ENCODE measurements around the gene SUGP1.
"Not testable (repeated sequence)": the region's sequence is repeated elsewhere in the genome, so short reads cannot be mapped to it uniquely, and the experiment has no call there.

Gene SUGP1

DNA sequence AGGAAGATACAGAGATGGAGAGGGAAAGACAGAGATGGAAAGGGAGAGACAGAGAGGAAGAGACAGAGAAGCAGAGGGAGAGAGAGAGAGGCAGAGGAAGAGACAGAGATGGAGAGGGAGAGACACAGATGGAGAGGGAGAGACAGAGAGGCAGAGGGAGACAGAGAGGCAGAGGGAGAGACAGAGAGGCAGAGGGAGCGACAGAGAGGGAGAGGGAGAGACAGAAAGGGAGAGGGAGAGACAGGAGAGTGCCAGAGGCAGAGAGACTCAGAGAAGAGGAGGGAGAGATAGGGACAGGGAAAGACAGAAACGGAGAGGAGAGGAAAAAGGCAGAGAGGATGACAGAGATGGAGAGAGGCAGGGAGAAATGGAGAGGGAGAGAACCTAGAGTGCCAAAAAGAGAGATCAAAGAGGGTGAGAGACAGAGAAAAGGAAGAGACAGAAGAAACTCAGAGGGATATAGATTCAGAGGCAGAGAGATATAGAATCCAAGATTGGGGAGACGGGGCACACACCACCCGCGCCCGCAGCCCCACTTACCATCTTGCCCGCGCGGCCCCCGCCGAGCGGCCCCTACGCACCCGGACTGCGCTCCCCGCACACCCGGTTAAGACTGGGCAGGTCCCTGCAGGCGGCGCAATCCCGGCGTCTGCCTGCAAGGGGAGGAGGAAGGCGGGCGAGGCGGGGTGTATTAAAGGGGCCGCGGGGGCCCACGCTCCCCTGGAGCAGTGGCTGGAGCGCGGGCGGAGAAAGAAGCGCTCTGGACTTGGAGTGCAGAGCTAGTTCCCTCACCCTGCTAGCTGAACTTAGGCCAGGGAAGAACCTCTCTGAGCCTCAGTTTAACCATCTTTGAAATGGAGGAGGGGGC lies 57.9 kb downstream of the SUGP1 start:
- DNase-seq (ENCODE audit: low read depth): no peak

DNA sequence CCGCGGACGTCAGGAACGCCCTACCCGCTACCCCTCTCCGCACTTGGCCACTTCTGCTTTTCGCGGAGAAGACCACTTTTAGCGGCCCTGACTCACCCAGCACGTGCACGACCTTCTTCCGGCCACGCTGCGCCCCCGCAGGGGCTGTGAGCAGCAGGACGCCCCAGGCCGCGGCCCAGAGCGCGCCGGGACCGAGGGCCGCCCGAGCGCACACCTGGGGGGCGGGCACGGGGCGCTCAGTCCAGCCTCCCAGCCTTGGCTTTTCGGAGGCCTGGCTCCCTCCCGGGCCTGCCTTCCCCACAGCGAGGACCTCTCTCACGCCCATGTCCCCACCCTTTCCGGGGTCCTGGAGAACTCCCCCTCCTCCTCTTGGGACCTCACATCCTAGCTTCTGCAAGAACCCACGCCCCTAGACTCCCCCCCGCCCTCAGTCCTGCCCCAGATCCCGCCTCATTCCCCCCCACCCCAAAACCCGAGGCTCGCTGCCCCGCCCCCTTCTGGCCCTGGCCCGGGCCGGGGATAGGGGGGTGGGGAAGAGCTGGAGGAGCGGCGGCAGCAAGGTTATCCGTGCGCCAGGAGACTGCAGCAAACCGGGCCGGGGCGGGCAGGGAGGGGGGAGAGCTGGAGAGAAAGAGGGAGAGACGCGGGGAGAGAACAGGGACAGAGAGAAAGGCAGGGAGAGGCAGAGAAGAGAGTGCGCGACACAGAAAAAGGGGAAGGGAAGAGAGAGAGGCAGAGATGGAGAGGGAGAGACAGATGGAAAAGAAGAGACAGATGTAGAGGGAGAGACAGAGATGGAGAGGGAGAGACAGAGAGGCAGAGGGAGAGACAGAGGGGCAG lies 58.7 kb downstream of the SUGP1 start:
- DNase-seq (ENCODE audit: low read depth): no peak

DNA sequence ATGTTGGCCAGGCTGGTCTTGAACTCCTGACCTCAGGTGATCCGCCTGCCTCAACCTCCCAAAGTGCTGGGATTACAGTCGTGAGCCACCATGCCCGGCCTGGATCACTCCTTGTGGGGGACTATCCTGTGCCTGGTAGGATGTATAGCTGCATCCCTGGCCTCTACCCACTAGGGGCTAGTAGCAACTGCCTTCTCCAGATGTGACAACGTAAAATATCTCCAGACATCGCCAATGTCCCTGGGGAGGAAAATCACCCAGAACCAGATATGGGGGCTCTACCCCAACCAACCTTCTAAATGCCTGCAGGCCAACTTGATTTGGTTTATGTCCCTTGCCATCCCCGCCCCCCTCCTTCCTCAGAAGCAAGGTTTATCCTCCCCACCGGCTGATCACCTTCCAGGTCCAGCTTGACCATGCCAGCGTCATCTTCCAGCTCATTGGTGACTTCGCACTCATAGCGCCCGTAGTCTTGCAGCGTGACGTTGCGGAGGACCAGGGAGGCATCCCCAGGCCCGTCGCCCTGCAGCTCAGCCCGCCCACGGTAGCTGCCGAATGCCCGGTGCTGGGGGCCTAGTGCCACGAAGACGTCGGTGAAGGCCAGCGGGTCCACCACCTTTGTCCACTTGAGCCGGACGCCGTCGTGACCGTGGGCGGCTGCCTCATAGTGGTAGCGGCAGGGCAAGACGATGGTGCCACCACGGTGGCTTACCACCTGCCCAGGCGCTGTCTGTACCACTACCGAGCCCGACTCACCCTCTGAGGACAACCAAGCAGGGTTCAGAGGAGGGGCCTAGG lies 59.7 kb downstream of the SUGP1 start:
- no peak for DNase-seq (ENCODE audit: low read depth)

- DNase-seq (ENCODE audit: low read depth): no peak
These were observed 60.6 kb downstream of the SUGP1 start for GRCh38 chr19:19259741-19260140.

DNA sequence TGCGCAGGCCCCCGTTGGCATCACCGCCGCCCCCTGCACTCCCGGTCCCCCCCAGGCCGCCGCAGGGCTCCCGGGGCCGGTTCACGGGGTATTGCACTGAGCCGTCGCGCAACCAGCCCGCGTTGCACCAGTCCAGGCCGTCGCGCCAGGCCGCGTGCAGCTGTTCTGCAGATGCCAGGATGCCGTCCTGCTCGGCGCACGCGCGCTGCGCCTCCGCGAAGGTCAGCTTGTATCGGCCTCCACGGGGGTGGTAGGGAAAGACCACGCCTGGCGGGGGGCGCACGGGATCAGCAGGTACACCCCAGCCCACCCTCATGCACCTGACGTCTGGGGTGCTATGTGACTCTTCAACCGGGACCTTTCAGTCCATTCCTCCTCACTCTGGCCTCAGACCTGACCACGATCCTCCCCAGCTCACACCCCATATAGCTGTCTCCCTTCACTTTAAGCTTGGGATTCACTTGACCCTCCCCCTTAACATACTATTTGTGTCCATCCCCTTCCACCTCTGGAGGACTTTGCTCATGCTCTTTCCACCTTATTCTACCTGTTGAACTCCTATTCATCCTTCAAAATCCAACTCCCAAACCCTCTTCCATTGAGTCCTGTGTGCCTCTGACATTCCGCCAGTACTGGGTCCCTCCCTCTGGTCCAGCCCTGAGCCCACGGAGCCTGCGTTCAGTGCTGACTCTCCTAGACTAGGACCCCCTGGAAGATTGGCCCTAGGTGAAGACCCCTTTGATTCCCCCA lies 61.5 kb downstream of the SUGP1 start:
- no peak for DNase-seq (ENCODE audit: low read depth)

GRCh38 chr19:19257836-19258588 lies 62.3 kb downstream of the SUGP1 start:
- DNase-seq (ENCODE audit: low read depth): no peak

DNA sequence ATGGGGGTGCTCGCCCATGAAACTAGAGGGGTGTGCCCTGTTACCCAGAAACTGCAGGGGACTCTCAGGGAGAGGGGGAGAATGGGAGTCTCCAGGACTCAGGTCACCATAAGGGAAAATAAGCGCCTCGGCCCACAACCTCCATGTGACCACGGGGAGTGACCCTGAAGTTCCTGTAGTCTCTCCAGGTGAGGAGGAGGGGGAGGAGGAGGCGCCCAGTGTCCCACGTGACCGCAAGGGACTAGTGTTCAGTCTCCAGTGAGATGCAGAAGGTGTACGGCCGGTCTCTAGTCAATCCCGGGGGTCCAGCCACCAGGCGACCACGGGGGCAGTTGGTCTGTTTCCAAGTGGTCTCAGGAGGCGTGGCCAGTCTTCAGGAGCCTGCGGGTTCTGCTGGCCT lies 63.2 kb downstream of the SUGP1 start:
- DNase-seq (ENCODE audit: low read depth): no peak

DNA sequence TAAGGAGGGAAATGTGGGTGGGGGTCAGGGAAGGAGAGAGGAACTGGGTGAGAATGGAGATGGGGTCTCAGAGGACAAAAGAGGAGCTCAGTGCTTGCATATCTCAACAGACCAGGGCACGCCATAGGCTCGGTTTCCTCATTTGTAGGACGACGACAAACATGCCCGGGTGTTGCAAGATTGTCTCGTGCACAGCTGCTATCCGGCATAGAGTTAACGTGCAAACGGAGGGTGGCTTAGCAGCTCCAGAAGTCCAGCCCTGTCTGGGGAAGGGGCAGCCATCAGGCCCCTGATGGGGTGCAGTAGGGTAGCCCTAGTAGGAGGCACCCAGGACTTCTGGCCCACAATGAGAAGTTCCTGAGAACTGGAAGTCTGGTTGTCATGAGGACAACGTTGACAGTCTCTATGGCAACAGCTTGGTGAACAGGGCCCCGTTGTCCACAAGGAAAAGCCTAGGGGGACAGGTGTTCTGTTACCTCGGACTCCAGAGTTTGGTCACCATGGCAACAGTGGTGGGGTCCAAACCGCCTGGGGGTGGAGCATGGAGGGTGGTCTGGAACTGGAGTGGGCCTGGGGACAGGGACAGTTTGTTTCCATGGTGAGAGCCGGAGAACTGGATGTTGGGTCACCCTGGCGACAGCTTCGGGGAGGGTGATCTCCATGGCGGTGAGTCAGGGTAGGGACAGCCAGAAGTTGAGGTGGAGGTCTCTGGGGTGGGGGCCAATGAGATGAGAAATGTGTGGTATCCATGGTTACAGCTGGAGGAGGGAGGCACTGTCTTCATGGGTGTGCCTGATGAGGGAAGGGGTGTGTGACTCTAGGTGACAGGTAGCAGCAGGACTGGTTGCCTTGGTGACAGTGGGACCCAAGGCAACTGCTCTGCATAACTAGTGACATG lies 64.0 kb downstream of the SUGP1 start:
- no peak for DNase-seq (ENCODE audit: low read depth)

- DNase-seq (ENCODE audit: low read depth): not testable (repeated sequence)
These were observed 66.9 kb downstream of the SUGP1 start for GRCh38 chr19:19253409-19253808.

DNA sequence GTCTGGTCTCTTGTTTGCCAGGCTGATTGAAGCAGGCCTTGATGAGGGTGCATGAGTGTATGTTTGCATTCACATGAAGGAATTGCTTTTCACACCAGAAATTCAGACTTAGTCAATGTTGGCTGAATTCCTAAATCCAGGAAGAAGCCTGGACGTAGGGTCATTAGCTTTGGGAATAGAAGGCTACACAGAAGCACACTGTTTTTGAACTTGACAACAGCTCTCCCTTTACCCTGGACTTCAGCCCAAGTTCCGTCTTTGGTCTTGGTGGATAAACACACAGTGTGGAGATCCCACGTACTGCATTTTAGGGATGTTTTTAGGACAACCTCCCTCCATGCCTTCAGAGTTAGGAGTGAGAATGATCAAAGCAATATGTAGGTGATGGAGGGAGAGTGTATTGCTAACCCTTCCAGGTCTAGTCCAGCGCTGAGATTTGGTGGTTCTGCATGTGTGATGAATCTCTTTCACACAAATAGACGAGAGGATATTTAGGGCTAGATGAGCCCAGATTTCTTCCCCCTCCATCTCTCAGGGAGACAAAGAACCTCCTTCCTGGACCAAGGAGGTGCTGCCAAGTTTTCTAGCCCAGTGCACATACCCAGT lies 70.0 kb downstream of the SUGP1 start:
- DNase-seq (ENCODE audit: low read depth): no peak

DNA sequence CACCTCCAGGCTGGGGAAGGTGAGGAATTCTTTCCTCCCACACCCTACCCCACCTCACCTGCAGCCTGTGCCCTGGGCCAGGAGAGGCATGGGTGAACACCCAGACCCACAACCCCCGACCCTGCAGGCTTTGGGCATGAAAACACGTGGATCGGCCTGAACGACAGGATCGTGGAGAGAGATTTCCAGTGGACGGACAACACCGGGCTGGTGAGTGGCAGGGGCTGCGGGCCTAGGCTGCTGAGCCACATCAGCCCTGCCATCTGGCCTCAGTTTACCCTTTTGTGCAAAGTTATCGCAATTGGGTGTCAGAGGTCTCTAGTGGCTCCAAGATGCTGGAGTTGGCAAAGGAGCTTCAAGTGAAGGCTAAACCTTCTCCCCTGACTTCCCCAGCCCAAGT lies 79.8 kb downstream of the SUGP1 start:
- no peak for DNase-seq (ENCODE audit: low read depth)

GRCh38 chr19:19239675-19240074 lies 80.6 kb downstream of the SUGP1 start:
- DNase-seq (ENCODE audit: low read depth): no peak

DNA sequence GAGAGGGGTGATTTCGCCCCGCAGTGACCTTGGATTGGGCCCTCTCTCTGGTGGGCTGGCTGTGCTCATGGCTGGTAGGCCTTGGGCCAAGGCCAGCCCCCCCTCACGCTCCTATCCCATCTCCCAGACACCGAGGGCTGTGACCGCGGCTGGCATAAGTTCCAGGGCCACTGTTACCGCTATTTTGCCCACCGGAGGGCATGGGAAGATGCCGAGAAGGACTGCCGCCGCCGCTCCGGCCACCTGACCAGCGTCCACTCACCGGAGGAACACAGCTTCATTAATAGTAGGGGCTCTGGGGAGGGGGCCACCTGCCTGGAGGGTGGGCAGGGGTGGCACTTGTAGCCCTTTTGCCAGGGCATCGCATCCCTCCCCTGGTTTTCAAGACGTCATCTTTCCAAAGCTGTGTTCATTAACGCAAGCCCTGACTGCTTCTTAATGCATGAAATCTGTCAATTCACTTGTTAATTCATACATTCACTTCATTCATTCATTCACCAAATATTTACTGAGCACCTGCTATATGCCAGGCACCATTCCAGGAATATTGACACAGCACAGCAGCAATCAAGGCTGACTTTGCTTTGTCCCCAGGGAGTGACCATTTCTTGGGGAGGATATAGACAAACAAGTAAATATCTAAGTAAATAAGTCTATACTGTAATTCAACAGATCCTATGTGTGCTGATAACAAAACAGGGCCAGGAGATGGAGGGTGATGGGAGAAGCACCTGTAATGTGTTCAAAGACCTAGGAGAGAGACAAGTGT lies 82.0 kb downstream of the SUGP1 start:
- no peak for DNase-seq (ENCODE audit: low read depth)

- no peak for DNase-seq (ENCODE audit: low read depth)
These were observed 84.1 kb downstream of the SUGP1 start for GRCh38 chr19:19236173-19236572.

DNA sequence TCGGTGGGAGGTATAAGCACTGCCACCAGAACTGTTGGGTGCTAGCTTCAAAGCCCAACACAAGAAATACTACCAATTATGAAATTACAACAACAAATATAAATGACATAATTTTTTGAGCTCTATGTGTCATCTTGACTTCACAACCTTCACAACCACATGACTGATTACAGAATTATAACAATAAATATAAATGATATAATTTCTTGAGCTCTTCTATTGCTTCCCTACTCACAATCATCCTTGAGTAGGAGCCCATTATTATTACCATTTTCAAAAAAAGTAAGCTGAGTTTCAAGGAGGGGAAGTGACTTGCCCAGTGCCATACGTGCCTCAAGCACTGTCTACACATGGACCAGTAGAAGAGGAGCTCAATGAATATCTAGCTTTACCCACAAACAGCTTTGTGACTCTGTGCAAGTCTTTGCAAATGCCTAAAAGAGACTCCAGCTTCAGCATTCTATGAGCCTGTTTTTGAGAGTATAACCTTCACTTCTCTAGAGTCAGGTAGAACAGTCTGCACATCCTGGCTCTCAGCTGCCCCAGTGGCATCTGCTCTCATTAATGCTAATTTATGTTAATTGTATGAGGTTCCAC lies 86.0 kb downstream of the SUGP1 start:
- DNase-seq (ENCODE audit: low read depth): no peak

DNA sequence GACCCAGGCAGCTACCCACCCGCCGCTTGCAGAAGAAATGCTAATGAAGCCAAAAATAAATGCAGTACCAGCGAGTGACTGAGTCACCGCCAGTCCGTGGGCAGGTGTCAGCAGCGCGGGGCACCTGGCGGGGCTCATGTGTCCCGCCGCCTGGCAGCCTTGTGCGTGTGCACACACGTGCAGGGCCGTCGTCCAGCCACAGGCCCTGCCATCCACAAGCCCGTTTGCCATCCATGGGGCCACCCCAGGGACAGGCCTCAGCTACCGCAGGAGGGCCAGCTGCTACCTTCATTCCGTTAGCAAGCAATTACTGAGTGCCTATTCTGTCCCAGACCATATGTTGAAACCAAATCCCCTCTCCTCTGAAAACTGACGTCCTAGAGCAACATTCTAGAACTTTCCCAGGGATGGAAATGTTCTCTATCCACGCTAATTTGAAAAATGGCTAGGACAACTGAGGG lies 88.0 kb downstream of the SUGP1 start:
- no peak for DNase-seq (ENCODE audit: low read depth)

DNA sequence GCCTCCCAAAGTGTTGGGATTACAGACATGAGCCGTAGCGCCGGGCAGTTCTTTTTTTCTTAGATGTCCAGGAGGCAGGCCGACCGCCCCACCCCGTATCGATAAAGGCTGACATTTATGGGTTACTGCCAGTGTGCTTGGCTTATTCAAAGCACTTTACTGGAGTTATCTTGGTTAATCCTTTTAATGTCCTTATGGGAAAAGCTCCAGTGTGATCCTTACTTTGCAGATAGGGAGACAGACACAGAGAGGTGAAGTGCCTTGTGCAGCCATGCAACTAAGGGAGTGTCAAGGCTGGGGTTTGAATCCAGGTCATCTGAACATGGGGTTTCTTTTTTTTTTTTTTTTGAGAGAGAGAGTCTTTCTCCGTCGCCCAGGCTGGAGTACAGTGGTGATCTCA lies 89.3 kb downstream of the SUGP1 start:
- DNase-seq (ENCODE audit: low read depth): no peak

GRCh38 chr19:19229701-19230100 lies 90.6 kb downstream of the SUGP1 start:
- no peak for DNase-seq (ENCODE audit: low read depth)

Measured in stimulated activated CD8-positive, alpha-beta memory T cell treated with anti-CD3 and anti-CD28 coated beads, Interleukin-4, amount 100 ng/mL, for 24 hours (primary cell).